Thymus (tissue), 14 donors: ENCODE data around the gene MYOM3. TPM values are rescaled to one million over a fixed set of nuclear protein-coding genes. Genes with fewer than 3 reads are reported as not detected.
A peak's percentile ranks its signal among the peaks of the same experiment; 100 is the strongest.

Experiments
- DNase-seq, 9 donors: peaks; one replicate each; pipeline ENCODE4 v3.0.0-alpha.2; 2013; ENCODE audit warnings: low spot score in 9 of 9, low read depth in 6 of 9, missing footprints in 1 of 9
- H3K27ac ChIP-seq, 2 donors: one replicate each; pipeline ENCODE4 v1.5.1; 2013; ENCODE audit warnings: control low read depth in 1 of 2, low read depth in 1 of 2, low read length in 1 of 2, mild to moderate bottlenecking in 1 of 2, moderate library complexity in 1 of 2
- H3K27me3 ChIP-seq, 2 donors: one replicate each; pipeline ENCODE4 v1.5.1; 2013; ENCODE audit warnings: low read length in 1 of 2; ENCODE audit not compliant: control insufficient read depth in 2 of 2, insufficient read depth in 1 of 2
- H3K36me3 ChIP-seq, 2 donors: one replicate each; pipeline ENCODE4 v1.5.1; 2013; ENCODE audit warnings: low read length in 1 of 2, mild to moderate bottlenecking in 1 of 2, moderate library complexity in 1 of 2; ENCODE audit not compliant: control insufficient read depth in 2 of 2, insufficient read depth in 2 of 2
- H3K4me1 ChIP-seq, 2 donors: one replicate each; pipeline ENCODE4 v1.5.1; 2013; ENCODE audit warnings: low read length in 2 of 2; ENCODE audit not compliant: control insufficient read depth in 2 of 2, insufficient read depth in 2 of 2
- H3K4me3 ChIP-seq, 2 donors: one replicate each; pipeline ENCODE4 v1.5.1; 2013; ENCODE audit warnings: low read length in 2 of 2, control low read depth in 1 of 2, mild to moderate bottlenecking in 1 of 2
- H3K9me3 ChIP-seq, 2 donors: one replicate each; pipeline ENCODE4 v1.5.1; 2013; ENCODE audit warnings: low read length in 1 of 2, mild to moderate bottlenecking in 1 of 2; ENCODE audit not compliant: control insufficient read depth in 2 of 2, insufficient read depth in 1 of 2
- WGBS: extraction: QIAGEN DNeasy Blood & Tissue Kit; methylation state at CpG from one replicate; pipeline ENCODE4 v1.1.7; 2013; 5-methylcytosine and 5-hydroxymethylcytosine counted together
- long read RNA-seq, 10 donors: transcript quantifications; one replicate each; lab custom pipeline, GENCODE V29; 2026
- polyA plus RNA-seq: library from polyadenylated mRNA; stranded (reverse); fragments of 200-250 nt; gene quantifications from one replicate; pipeline ENCODE4 v1.2.3, GENCODE V29; 2013
- total RNA-seq: library from RNA; stranded (reverse); fragments of 120-200 nt; gene quantifications from one replicate; pipeline ENCODE4 v1.2.4, GENCODE V29; 2013
- donor health status: healthy.

The MYOM3 gene
- total RNA-seq (1.5 TPM), polyA plus RNA-seq (0.71 TPM)
- long read RNA-seq, donor 1 = 0 reads
- long read RNA-seq, donor 2 = 0 reads
- long read RNA-seq, donor 3 = 0 reads
- long read RNA-seq, donor 4 = 0 reads
- long read RNA-seq, donor 5 = 0 reads
- long read RNA-seq, donor 6 = 0 reads
- long read RNA-seq, donor 7 = 0 reads
- long read RNA-seq, donor 8 = 0 reads
- long read RNA-seq, donor 9 = 0 reads
- long read RNA-seq, donor 10 = 0 reads

GRCh38 chr1:24111996-24112779 is at the start of gene MYOM3:
TSS of gene MYOM3 (minus strand) at chr1:24112135. CDS start at chr1:24108636, 3,499 bp downstream.
- DNase-seq = peak in 2 of 9 donors; percentile 9 to 23
- WGBS = 42% methylated on average over 27 of the region's 27 CpGs
- Histone ChIP-seq H3K27ac (no peak within 1 kb of the TSS), H3K9me3 (no peaks in the 10 kb centered on the region), H3K36me3 (no peaks in the 10 kb centered on the region), H3K4me1 (no peaks in the 10 kb centered on the region), H3K27me3 (peaks cover 0 to 45% of the 10 kb centered on the region in 2 donors), H3K4me3 (no peak within 1 kb of the TSS)

GRCh38 chr1:24161270-24161669 is 49.3 kb upstream of the MYOM3 start:
- Histone ChIP-seq H3K9me3 (no peaks in the 10 kb centered on the region), H3K27ac (no peak overlapping the region), H3K36me3 (no peaks in the 10 kb centered on the region), H3K27me3 (peaks cover 0 to 3% of the 10 kb centered on the region in 2 donors), H3K4me3 (no peak overlapping the region), H3K4me1 (no peaks in the 10 kb centered on the region)
- WGBS = 96% methylated on average over 4 of the region's 4 CpGs
- DNase-seq = no peak

DNA sequence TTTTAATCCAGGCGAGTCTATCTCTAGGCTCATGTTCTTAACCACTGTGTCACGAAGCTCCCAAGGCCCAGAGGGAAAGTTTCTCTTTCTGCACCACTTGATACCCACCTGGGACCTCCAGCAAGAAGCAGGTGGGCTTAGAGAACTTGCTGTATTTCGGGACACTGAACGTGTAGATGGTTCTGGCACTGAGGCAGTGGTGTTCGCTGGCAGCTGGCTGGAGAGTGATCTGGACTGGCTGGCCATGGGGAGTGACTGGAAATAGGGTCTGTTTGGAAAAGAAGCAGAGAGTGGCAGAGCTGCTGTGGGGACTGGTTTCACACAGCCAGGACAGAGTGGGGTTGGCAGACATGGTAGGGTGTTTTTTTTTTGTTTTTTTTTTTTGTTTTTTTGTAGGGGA is 47.4 kb upstream of the MYOM3 start:
- 91% methylated on average over 5 of the region's 5 CpGs for WGBS

DNA sequence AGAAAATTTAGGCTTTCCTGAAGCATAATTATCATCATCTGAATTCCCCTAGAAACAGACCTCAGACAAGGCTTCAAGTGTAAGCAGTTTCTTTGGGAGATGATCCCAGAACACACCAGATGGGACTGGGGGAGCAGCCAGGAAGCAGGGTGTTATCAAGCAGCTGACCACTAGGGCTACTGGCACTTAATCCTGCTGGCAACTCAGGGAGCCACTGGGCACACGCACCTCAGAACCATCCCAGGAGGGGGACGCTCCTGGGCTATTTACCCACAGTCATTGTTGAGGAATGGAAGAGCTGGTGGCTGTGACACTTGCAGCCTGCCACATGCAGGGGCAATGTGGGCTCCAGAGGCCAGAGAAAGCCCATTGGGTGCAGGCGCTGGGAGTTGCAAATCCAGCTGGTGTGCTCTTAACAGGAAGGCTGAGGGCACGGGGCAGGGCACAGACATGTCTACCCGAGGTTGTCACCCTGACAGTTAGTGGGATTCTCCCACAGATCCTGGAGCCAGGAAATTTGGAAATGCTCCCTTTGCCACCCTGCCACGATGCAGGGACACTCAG is 46.1 kb upstream of the MYOM3 start:
- Histone ChIP-seq H3K4me1 (no peaks in the 10 kb centered on the region), H3K9me3 (no peaks in the 10 kb centered on the region), H3K36me3 (no peaks in the 10 kb centered on the region), H3K4me3 (no peak overlapping the region), H3K27me3 (peaks cover 0 to 10% of the 10 kb centered on the region in 2 donors), H3K27ac (no peak overlapping the region)
- 94% methylated on average over 6 of the region's 6 CpGs for WGBS
- DNase-seq = no peak

More for the DNA sequence above, 47.4 kb upstream of the MYOM3 start:
- H3K4me1 ChIP-seq = no peaks in the 10 kb centered on the region
- no peak for DNase-seq
- H3K9me3 ChIP-seq = no peaks in the 10 kb centered on the region
- H3K27me3 ChIP-seq = peaks cover 0 to 5% of the 10 kb centered on the region in 2 donors
- H3K27ac ChIP-seq = no peak overlapping the region
- H3K36me3 ChIP-seq = no peaks in the 10 kb centered on the region
- no peak overlapping the region for H3K4me3 ChIP-seq

DNA sequence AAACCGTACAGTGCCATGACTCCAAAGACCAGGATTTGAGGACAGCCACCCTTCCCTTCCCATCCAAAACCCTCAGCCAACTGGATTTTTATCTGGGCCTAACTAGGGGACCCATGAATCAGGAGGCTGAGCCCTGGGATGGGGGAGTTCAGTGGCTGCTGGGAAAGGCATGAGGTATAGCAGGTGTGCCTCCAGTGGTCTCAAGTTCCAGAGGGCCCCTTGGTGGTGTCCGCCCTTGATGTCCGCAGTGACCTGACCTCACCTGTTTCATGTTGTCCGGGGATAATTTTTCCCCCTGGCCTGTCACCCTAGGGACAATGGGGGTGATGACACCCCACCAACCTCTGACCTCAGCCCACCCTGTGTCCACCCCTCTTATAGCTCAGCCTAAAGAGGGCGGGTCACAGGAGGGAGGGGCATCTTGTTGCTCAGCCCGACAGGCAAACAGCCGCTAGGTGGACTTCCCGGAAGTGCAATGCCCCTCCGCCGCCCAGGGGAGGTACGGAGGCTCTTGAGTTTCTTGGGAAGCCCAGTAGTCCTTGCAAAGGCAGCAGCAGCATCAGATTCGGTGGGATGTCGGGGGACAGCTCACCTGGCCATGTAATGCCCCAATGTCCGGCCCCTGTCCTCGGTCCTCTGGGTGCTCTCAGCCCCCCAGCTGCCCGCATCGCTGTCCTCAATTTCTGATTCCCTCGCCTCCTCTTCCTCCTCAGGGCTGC is 44.8 kb upstream of the MYOM3 start:
- no peak overlapping the region for H3K27ac ChIP-seq
- DNase-seq = no peak

GRCh38 chr1:24155011-24155782 is 43.3 kb upstream of the MYOM3 start:
- Histone ChIP-seq H3K27me3 (peaks cover 11 to 38% of the 10 kb centered on the region in 2 donors), H3K4me1 (no peaks in the 10 kb centered on the region), H3K36me3 (no peaks in the 10 kb centered on the region), H3K4me3 (no peak overlapping the region), H3K27ac (no peak overlapping the region), H3K9me3 (no peaks in the 10 kb centered on the region)
- WGBS = 75% methylated on average over 11 of the region's 11 CpGs
- DNase-seq = peak in 1 of 9 donors; percentile 24

More for the DNA sequence above, 44.8 kb upstream of the MYOM3 start:
- Histone ChIP-seq H3K36me3 (no peaks in the 10 kb centered on the region), H3K9me3 (no peaks in the 10 kb centered on the region), H3K4me1 (no peaks in the 10 kb centered on the region), H3K27me3 (peaks cover 5 to 23% of the 10 kb centered on the region in 2 donors), H3K4me3 (no peak overlapping the region)
- 98% methylated on average over 18 of the region's 18 CpGs for WGBS

DNA sequence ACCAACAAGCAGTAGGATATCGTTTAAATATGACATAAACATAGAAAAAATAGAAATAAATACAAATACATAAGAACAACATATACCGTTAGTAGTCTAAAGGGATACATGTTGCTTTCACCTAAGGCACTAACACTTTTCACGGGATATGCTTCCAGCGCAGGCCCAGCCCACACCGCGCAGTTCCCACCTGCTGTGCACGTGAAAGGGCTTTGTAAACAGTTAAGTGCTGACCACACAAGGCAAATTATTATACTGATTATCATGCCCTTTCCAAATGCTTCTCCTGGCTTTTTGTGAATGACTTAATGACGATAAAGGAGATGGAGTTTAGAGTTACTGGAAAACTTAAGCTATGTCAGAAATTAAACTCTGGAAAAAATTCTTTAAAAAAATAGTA is 42.3 kb upstream of the MYOM3 start:
- H3K9me3 ChIP-seq = no peaks in the 10 kb centered on the region
- WGBS = 73% methylated on average over 8 of the region's 8 CpGs
- H3K36me3 ChIP-seq = no peaks in the 10 kb centered on the region
- H3K4me1 ChIP-seq = no peaks in the 10 kb centered on the region
- no peak for DNase-seq
- H3K4me3 ChIP-seq = no peak overlapping the region
- peaks cover 14 to 48% of the 10 kb centered on the region in 2 donors for H3K27me3 ChIP-seq
- no peak overlapping the region for H3K27ac ChIP-seq

- no peaks in the 10 kb centered on the region for H3K36me3 ChIP-seq
- H3K4me1 ChIP-seq = no peaks in the 10 kb centered on the region
- DNase-seq = no peak
- H3K27ac ChIP-seq = no peak overlapping the region
- no peaks in the 10 kb centered on the region for H3K9me3 ChIP-seq
- WGBS = 90% methylated on average over 10 of the region's 10 CpGs
- peaks cover 14 to 58% of the 10 kb centered on the region in 2 donors for H3K27me3 ChIP-seq
- no peak overlapping the region for H3K4me3 ChIP-seq
Measured at GRCh38 chr1:24152631-24153494, 40.9 kb upstream of the MYOM3 start.
